CD4-positive, CD25-positive, alpha-beta regulatory T cell (primary cell): ENCODE data around the gene GEMIN4. TPM values are rescaled to one million over a fixed set of nuclear protein-coding genes. Genes with fewer than 3 reads are reported as not detected.
"Not testable (repeated sequence)": the region's sequence is repeated elsewhere in the genome, so short reads cannot be mapped to it uniquely, and the experiment has no call there.

Experiments
- ATAC-seq, 2 donors: fragments of 150-1000 bp; cut with Tn5 transposase; one replicate each; pipeline ENCODE4 v1.10.0; 2021; ENCODE audit warnings: low read depth in 2 of 2, moderate number of reproducible peaks in 2 of 2, moderate library complexity in 1 of 2
- DNase-seq, 3 donors: peaks; one replicate each; pipeline versions ENCODE4 v3.0.0 to v3.0.0-alpha.2; 2012 to 2022; ENCODE audit warnings: mixed read lengths in 1 of 3
- H3K27ac ChIP-seq: one replicate; pipeline ENCODE4 v1.7.0; 2013; ENCODE audit warnings: mild to moderate bottlenecking, low read length; ENCODE audit not compliant: insufficient read depth, poor library complexity, severe bottlenecking
- H3K27me3 ChIP-seq: one replicate; pipeline ENCODE4 v1.7.0; 2013; ENCODE audit warnings: low read length; ENCODE audit not compliant: control insufficient read depth, insufficient read depth
- H3K36me3 ChIP-seq: one replicate; pipeline ENCODE4 v1.7.0; 2013; ENCODE audit warnings: mild to moderate bottlenecking, low read length, moderate library complexity; ENCODE audit not compliant: control insufficient read depth, insufficient read depth
- H3K4me1 ChIP-seq: 2 replicates; pipeline ENCODE4 v1.7.0; 2013; ENCODE audit warnings: mild to moderate bottlenecking, low read length; ENCODE audit not compliant: insufficient read depth, control insufficient read depth, poor library complexity, severe bottlenecking
- H3K4me3 ChIP-seq: one replicate; pipeline ENCODE4 v1.7.0; 2013; ENCODE audit warnings: low read depth, mild to moderate bottlenecking, low read length, moderate library complexity
- H3K9me3 ChIP-seq, 2 experiments: 1 replicate in 1 of 2; 2 replicates in 1 of 2; pipeline ENCODE4 v1.7.0; 2013; ENCODE audit warnings: low read length in 2 of 2, mild to moderate bottlenecking in 1 of 2, moderate library complexity in 1 of 2; ENCODE audit not compliant: control insufficient read depth in 2 of 2
- H3K27ac Mint-ChIP-seq, 3 donors: one replicate each; pipeline ENCODE4 v1.8.0; 2020 to 2022; ENCODE audit warnings: mild to moderate bottlenecking in 3 of 3, mixed read lengths in 3 of 3, moderate library complexity in 2 of 3
- H3K27me3 Mint-ChIP-seq: one replicate; pipeline ENCODE4 v1.8.0; 2022; ENCODE audit warnings: mild to moderate bottlenecking, mixed read lengths
- H3K36me3 Mint-ChIP-seq: one replicate; pipeline ENCODE4 v1.8.0; 2020; ENCODE audit warnings: mixed read lengths
- H3K4me1 Mint-ChIP-seq, 4 donors: one replicate each; pipeline ENCODE4 v1.8.0; 2020 to 2022; ENCODE audit warnings: mixed read lengths in 4 of 4, mild to moderate bottlenecking in 1 of 4
- H3K4me3 Mint-ChIP-seq, 4 donors: one replicate each; pipeline ENCODE4 v1.8.0; 2020 to 2022; ENCODE audit warnings: mild to moderate bottlenecking in 4 of 4, mixed read lengths in 4 of 4, moderate library complexity in 3 of 4
- H3K9me3 Mint-ChIP-seq, 7 donors: one replicate each; pipeline ENCODE4 v1.8.0; 2020 to 2022; ENCODE audit warnings: mixed read lengths in 7 of 7, mild to moderate bottlenecking in 3 of 7, moderate library complexity in 2 of 7
- polyA plus RNA-seq, 4 donors: library from polyadenylated mRNA; unstranded; fragments of 300-500 nt; fragmentation: Illumina TruSeq; gene quantifications; one replicate each; pipeline ENCODE4 v1.2.3, GENCODE V29; 2021
- total RNA-seq: library from RNA; stranded (reverse); gene quantifications from one replicate; pipeline ENCODE4 v1.2.3, GENCODE V29; 2022

The GEMIN4 gene
- total and polyA plus RNA-seq, 5 donors from 2014 or later: 9.2 to 34.7 (median 15.9) TPM

- Mint-ChIP-seq H3K27ac (peak overlapping the region in 2 of 3 donors; percentile 27 to 64), H3K9me3 (no peaks in the 10 kb centered on the region), H3K36me3 (peaks cover 17% of the 10 kb centered on the region), H3K4me1 (peaks cover 11 to 26% (median 19%) of the 10 kb centered on the region in 4 donors), H3K27me3 (no peaks in the 10 kb centered on the region), H3K4me3 (no peak overlapping the region)
- ATAC-seq (no peak), DNase-seq (no peak)
- Histone ChIP-seq H3K36me3 (peaks cover 22% of the 10 kb centered on the region), H3K9me3 (no peaks in the 10 kb centered on the region), H3K4me1 (no peaks in the 10 kb centered on the region), H3K4me3 (no peak overlapping the region), H3K27ac (no peak overlapping the region), H3K27me3 (no peaks in the 10 kb centered on the region)
These were observed 47.8 kb downstream of the GEMIN4 start for GRCh38 chr17:704111-704864.

GRCh38 chr17:703081-703875 lies 48.8 kb downstream of the GEMIN4 start:
- Histone ChIP-seq H3K36me3 (peaks cover 16% of the 10 kb centered on the region), H3K4me1 (no peaks in the 10 kb centered on the region), H3K27ac (no peak overlapping the region), H3K27me3 (no peaks in the 10 kb centered on the region), H3K4me3 (no peak overlapping the region), H3K9me3 (no peaks in the 10 kb centered on the region)
- ATAC-seq (no peak), DNase-seq (no peak)
- Mint-ChIP-seq H3K36me3 (peaks cover 12% of the 10 kb centered on the region), H3K27me3 (no peaks in the 10 kb centered on the region), H3K9me3 (no peaks in the 10 kb centered on the region), H3K4me1 (peaks cover 8 to 18% (median 15%) of the 10 kb centered on the region in 4 donors), H3K4me3 (no peak overlapping the region), H3K27ac (peak overlapping the region in 1 of 3 donors; percentile 22)

GRCh38 chr17:700504-701094 lies 51.5 kb downstream of the GEMIN4 start:
- H3K9me3 Mint-ChIP-seq: no peaks in the 10 kb centered on the region

GRCh38 chr17:699345-699744 lies 52.7 kb downstream of the GEMIN4 start:
- H3K9me3 Mint-ChIP-seq: no peaks in the 10 kb centered on the region
- H3K27me3 ChIP-seq: no peaks in the 10 kb centered on the region
- no peak overlapping the region for H3K27ac ChIP-seq
- no peaks in the 10 kb centered on the region for H3K27me3 Mint-ChIP-seq
- peaks cover 1 to 9% (median 6%) of the 10 kb centered on the region in 4 donors for H3K4me1 Mint-ChIP-seq
- ATAC-seq (no peak), DNase-seq (no peak)
- no peak overlapping the region for H3K27ac Mint-ChIP-seq
- H3K36me3 ChIP-seq: peaks cover 35% of the 10 kb centered on the region
- peaks cover 32% of the 10 kb centered on the region for H3K36me3 Mint-ChIP-seq
- no peak overlapping the region for H3K4me3 ChIP-seq
- no peaks in the 10 kb centered on the region for H3K9me3 ChIP-seq
- no peaks in the 10 kb centered on the region for H3K4me1 ChIP-seq
- no peak overlapping the region for H3K4me3 Mint-ChIP-seq

More at GRCh38 chr17:700504-701094, 51.5 kb downstream of the GEMIN4 start:
- Histone ChIP-seq H3K4me3 (no peak overlapping the region), H3K27ac (no peak overlapping the region), H3K9me3 (no peaks in the 10 kb centered on the region), H3K36me3 (peaks cover 23% of the 10 kb centered on the region), H3K4me1 (no peaks in the 10 kb centered on the region), H3K27me3 (no peaks in the 10 kb centered on the region)
- H3K36me3 Mint-ChIP-seq: peaks cover 24% of the 10 kb centered on the region
- H3K4me1 Mint-ChIP-seq: peaks cover 4 to 14% (median 9%) of the 10 kb centered on the region in 4 donors
- H3K4me3 Mint-ChIP-seq: no peak overlapping the region
- peak; percentile 40 to 59 for ATAC-seq
- H3K27ac Mint-ChIP-seq: no peak overlapping the region
- peak in 2 of 3 donors; percentile 54 to 59 for DNase-seq
- H3K27me3 Mint-ChIP-seq: no peaks in the 10 kb centered on the region

- not testable (repeated sequence) for H3K27me3 ChIP-seq, H3K4me3 Mint-ChIP-seq, H3K9me3 Mint-ChIP-seq, ATAC-seq, H3K9me3 ChIP-seq, H3K27ac Mint-ChIP-seq, H3K4me3 ChIP-seq, DNase-seq, H3K27ac ChIP-seq, H3K4me1 Mint-ChIP-seq, H3K4me1 ChIP-seq, H3K27me3 Mint-ChIP-seq
- peaks cover 36% of the 10 kb centered on the region for H3K36me3 Mint-ChIP-seq
- peaks cover 42% of the 10 kb centered on the region for H3K36me3 ChIP-seq
These were observed 54.0 kb downstream of the GEMIN4 start for GRCh38 chr17:698096-698495.

- Histone ChIP-seq H3K9me3 (no peaks in the 10 kb centered on the region), H3K4me3 (no peak overlapping the region), H3K27ac (no peak overlapping the region), H3K4me1 (no peaks in the 10 kb centered on the region), H3K27me3 (no peaks in the 10 kb centered on the region), H3K36me3 (peaks cover 42% of the 10 kb centered on the region)
- no peak overlapping the region for H3K4me3 Mint-ChIP-seq
- peaks cover 36% of the 10 kb centered on the region for H3K36me3 Mint-ChIP-seq
- no peaks in the 10 kb centered on the region for H3K9me3 Mint-ChIP-seq
- H3K4me1 Mint-ChIP-seq: peaks cover 0 to 7% (median 5%) of the 10 kb centered on the region in 4 donors
- DNase-seq (no peak), ATAC-seq (no peak)
- H3K27me3 Mint-ChIP-seq: no peaks in the 10 kb centered on the region
- H3K27ac Mint-ChIP-seq: no peak overlapping the region
These were observed 54.4 kb downstream of the GEMIN4 start for GRCh38 chr17:697682-698081.

- H3K27me3 Mint-ChIP-seq: no peaks in the 10 kb centered on the region
- H3K27ac Mint-ChIP-seq: no peak overlapping the region
- Histone ChIP-seq H3K36me3 (peaks cover 50% of the 10 kb centered on the region), H3K27ac (no peak overlapping the region), H3K27me3 (no peaks in the 10 kb centered on the region), H3K9me3 (no peaks in the 10 kb centered on the region), H3K4me1 (no peaks in the 10 kb centered on the region), H3K4me3 (no peak overlapping the region)
- H3K4me1 Mint-ChIP-seq: peaks cover 0 to 7% (median 5%) of the 10 kb centered on the region in 4 donors
- no peaks in the 10 kb centered on the region for H3K9me3 Mint-ChIP-seq
- ATAC-seq (no peak), DNase-seq (no peak)
- H3K4me3 Mint-ChIP-seq: no peak overlapping the region
- H3K36me3 Mint-ChIP-seq: peaks cover 40% of the 10 kb centered on the region
These were observed 55.7 kb downstream of the GEMIN4 start for GRCh38 chr17:696369-696768.
